HG03378 (cell line): ENCODE measurements around the gene ANXA3.

Experiments
- ATAC-seq: cut with Tn5 transposase; IDR thresholded peaks from one replicate; pipeline ENCODE4 v1.9.1; 2021; ENCODE audit warnings: mild to moderate bottlenecking, moderate library complexity; ENCODE audit not compliant: unreplicated experiment

Gene ANXA3

DNA sequence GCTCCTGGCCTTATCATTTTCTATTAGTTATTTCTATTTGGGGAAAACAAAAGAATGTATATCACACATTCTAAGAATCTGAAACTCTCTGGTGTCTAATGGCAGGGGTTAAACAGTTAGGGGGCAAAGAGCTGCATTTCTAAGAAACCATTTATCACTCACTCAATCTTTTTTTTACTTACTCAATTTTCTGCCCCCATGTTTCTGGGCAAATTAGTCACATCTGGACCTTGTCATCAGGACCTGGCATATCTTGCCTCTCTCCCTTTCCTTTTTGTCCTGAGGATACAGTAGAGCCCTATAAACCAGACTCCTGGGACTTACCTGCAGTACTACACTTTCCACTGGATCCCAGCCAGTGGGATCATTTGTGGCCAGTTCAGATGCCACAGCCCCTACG is 89.1 kb downstream of the ANXA3 start:
- no peak for ATAC-seq

DNA sequence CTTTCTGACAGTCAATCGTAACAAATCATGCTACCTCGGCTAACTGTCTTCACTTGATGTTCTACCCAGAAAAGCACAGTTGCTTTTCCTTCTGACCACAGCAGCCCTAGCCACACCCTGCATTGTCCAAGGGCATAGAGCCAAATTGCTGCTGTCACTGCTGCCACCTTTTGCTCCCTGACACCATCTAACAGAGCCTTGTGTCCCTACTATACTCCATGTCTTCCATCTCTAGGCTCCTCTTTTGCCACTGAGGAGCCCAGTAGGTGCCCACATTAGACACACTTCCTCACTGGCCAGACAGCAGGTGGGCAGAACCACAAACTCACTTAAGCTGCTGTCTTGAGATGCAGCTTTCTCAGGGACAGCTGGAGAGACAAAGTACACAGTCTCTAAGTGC is 91.4 kb downstream of the ANXA3 start:
- no peak for ATAC-seq

DNA sequence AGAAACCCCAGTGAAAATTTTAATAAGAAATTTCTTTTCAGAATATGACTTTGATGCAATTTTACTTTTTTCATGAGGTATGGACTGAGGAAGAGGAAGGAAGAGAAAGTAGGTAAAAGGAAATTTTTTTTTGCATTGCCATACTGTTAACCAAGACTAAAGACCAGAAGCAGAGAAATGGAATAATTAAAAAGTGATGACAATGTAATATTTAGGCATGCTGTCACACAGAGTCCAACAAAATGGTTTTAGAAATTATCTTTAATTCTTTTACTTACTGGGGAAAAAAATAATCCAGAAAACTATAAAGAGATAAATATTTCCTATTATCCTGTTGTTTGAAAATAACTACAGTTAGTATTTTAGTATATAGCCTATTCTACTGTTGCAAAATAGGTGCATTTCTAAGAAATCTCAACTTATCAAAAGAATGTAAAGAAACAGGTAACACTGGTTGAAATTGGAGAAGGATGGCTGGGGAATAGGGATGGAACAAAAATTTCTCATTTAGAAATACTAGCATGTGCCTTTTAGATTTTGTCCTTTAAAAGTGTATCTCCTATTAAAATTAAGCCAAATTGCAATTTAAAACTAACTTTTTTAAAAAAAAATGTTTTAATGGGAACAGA is 92.6 kb downstream of the ANXA3 start:
- ATAC-seq: no peak

DNA sequence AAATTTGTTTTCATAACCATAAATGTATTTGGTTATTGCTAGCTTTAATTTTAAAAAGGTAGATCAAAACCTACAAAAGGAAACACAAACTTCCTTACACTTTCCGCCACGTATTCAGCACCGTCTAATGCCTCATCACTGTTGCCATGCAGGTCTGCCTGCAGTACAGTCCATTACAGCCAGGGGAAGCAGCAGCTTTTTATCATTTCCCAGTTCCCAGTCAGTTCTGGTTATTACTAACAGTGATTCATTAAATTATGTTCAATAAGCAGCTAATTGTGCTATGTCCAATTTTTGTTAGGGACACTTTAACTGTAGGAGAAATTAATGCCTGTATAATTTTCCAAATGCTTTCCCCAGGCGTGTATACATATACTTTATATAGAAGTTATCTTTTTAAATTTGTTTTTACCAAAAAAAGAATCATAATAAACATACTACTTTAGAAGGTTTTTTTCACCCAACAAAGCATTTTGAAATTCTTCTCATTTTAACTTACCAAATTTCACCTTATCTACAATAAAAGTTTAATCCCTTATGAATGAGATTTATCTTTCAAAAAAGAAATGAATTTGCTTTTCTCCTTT is 93.3 kb downstream of the ANXA3 start:
- ATAC-seq: peak; percentile 92

DNA sequence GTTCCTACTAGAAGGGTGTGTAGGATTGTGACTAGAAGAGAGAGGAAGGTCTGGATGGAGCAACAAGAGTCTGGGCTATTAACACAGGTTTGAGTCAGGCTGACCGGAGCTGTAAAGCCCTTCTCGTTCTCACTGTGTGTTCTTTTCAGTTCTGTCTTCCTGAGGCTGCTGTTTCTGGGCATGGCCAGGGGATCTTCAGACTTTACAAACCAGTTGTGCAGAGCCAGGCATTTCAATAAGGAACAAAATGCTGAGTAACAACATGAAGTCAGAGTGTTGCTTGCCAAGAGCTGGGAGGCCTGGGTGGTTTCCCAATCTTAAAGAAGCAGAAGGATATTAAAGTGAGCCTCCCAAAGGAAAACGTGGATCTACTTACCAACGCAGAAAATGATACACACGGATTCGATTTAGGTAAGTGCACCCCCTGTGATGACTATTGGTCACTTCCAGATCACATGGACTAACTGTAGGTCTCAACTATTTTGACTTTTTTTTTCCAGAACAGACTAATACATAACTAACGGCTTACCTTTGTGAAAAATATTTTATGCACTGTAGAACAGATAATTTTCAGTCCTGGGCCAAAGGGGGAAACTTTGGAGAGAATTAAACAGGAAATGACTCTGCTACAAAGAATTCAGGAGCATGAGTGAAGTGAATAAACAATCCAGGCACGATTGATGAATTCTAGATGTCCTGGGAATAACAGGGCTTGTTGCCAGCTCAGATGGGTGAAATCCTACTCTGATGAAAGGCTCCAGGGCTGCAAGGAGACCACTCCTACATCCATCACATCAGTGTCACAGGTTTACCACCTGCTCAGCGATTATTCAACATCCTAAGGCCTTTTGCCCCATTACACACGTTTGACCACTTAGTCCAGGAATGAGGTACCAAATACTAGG is 94.5 kb downstream of the ANXA3 start:
- ATAC-seq: no peak

DNA sequence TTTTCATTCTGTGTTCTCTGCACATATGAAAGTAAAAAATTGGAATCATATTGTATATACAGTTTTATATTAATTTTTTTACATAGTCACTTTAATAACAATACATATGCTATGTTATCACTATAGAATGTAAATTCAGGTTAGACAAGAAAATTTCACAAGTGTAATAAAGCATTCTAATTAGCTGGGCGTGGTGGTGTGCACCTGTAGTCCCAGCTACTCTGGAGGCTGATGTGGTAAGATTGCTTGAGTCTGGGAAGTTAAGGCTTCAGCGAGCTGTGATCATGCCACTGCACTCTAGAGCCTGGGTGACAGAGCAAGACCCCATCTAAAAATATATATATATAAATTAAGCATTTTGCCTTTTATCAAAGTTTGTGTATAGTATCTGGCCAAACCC is 95.7 kb downstream of the ANXA3 start:
- ATAC-seq: no peak

DNA sequence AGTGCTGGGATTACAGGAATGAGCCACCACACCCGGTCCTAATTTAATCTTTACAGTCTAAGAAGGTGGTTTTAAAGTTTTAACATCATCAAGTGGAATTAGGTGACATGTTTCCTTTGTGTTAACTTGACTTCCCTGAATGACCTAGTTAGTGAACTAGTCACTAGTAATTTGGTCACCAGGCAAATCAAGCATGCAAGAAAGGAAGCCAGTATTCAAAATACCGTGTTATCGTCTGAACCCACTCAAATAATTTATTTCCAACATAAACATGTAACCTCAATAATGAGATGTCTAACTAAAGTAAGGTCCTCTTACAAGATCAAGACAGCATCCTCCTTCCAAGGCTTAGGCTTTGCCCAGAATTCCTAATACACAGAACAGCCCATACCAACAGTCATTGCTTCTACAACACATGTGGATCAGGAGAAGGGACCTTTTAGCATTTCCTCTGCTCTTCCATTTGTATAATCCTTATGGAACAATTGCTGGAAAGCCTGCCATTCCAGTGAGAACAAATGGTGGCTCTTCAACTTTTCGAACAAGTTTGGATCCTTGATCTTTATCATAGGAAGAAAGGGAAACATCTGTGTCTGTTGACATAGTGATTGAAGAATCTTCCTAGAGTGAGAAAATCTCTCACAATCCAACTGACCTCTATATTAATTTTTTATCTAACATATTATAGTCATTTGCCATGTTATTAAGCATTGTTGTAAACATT is 97.2 kb downstream of the ANXA3 start:
- ATAC-seq: no peak

DNA sequence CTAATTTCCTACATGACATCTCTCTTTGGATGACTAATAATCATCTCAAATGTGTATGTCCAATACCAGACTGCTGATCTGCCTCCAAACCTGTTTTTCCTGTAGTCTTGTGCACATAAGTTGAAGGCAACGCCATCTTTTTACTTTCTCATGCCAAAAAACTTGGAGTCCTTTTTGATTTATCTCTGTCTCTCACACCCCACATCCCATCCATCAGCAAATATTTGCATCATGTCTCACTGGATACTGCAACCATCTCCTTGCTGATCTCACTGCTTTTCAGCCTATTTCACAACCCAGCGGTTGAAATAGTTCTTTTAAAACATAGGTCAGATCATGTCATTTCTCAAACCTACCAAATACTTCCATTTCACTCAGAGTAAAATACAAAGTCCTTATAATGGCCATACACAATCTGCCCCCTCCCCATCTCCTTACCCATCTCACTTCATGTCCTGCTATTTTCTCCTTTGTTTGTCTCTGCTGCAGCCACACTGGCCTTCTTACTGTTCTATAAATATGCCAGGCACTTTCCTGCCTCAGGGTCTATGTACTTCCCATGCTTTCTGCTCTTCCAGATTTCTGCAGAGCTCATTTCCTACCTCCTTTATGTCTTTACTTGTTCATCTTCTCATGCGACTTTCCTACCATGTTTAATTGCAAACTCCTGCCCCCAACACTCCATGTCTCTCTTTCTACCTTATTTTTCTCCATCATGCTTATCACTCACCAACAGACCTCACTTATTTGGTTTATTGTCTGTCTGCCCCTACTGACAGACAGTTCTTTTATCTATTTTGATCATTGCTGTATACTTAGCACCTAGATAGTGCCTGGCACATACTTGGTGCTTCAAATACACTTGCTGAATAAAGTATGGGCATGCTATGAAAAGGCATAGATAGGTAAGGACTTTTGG is 98.8 kb downstream of the ANXA3 start:
- no peak for ATAC-seq

DNA sequence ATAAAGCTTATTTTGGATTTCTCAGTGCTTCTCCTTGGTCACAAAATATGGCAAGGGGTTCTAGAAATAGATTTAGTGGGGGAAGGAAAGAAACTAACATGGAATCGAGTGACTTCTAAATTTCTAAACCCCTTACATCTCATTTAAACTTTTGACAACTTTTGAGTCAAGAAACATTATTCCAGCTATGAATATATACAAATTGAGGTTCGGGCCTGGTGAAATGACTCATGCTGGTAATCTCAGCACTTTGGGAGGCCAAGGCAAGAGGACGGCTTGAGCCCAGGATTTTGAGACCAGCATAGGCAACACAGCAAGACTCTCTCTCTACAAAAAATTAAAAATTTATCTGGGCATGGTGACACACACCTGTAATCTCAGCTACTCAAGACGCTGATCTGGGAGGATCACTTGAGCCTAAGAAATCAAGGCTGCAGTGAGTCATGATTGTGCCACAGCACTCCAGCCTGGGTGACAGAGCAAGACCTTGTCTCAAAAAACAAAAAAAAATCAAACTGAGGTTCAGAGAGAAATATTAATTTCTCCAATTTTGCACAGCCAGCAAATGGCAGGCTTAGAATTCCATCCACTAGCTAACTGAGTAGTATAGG is 99.8 kb downstream of the ANXA3 start:
- ATAC-seq: no peak

DNA sequence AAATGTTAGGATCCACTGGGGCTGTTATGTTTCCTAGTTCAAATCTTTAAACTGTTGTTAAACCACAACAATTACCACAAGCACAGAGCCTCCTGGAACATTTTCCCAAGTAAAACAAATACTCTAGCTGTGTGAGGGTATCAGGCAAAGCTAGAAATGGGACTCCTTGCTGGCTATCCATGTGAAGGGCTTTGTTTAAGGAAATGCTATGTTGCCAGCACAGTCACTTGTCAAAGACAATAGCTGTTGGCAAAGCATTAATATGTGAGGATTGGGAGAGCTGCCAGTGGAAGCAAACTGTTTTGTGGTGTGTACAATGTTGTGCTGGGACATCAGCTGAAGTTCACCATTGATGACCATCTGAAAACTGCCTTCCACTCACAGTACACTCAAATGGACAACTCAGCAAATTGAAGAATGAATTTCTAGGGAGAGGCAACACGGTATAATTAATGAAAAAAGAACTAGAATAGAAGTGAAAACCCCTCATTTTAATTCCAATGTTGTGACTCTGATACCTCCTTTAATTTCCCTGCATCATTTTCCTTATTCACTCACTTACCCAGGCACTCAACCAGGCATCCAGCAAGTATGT is 100.8 kb downstream of the ANXA3 start:
- no peak for ATAC-seq

DNA sequence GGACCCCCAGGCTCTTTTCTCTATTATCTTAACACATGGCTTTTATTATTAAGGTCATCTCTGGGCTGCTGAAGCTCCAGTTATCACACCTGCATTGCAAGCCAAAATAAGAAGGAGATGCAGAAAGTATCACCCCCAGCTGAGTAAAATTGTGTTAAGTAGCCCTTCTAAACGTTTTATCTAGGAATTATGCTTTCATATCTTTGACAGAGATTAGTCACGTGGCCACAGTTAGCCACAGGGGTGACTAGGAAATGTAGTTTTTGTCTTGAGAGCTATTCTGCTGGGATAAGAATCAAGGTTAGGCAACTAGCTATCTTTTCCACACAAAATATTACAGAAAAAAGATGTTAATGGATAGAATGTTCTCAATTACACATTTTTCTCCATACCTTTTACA is 102.1 kb downstream of the ANXA3 start:
- no peak for ATAC-seq

DNA sequence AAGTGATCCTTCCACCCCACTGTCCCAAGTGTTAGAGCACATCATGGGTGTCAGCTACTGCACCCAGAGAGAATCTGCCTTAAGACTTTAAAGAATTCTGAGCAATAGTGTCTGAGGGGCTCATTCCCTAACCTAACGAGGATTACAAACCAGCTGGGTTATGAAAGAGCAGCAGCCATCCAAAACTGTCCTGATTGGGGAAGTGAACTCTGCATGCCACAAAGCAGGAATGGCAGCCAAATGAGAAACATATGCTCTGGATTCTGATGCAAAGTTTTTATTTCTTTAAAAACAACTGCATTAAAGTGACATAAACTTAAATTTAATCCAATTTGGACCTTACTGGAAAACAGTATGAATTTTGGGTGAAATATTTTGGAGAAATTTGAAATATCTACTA is 103.2 kb downstream of the ANXA3 start:
- no peak for ATAC-seq

DNA sequence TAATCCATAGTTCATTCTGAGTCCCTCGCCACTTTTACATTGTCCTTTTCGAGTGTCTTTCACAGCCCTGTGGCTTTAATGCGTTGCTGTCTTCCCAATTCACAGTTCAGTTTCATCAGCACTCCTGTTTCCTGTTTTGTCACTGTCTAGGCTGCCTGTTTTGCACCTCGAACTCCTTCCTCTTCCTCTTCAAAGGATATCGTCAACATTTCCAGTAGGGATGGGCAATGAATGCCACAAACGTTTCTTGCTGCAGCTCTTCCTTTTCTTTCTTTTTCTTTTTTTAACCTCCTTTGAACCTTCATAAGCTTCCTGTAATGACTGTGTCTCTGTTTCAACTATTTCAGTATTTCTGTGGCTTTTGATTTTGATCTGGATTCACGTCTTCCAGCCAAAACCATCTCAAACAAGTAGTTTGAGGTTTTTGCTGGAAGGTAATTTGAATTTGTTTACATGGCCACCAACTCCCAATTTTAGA is 105.4 kb downstream of the ANXA3 start:
- ATAC-seq: peak; percentile 29

DNA sequence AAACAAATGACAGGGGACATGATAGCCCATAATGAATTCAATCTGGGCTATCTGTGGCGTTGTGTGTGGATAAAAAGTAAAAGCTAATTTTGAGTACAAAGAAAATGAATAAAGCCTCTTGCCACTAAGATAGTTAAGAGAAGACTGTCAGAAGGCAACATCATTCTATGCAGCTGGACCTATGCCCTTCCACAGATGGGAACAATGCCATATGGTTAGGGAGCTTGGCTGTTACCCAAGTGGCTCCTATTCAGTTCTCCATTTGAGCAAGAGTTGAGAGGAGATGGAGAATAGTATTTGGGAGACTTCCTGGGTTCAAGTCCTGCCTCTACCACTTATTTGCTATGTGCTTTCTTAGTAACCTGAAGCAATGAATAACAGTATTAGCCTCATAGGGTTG is 107.7 kb downstream of the ANXA3 start:
- ATAC-seq: no peak

DNA sequence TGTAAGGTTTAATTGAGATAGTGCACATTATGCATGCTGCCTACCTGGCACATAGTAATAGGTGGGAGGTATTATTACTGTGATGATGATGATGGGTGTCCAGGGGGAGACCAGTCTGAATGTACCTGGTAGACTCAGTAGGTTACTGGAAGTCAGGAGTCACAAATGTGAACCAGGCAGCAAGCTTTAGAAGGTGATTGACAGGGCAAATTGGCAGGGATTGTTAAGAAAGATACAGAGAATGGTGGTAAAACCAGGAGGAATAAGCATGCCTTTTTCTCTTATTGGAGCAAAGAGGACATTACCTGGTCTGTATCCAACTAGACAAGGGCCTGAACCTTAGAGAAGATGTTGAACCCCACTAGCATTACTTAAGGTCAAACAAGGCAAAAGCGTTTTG is 108.1 kb downstream of the ANXA3 start:
- ATAC-seq: no peak
